Fibroblast of mammary gland (primary cell): ENCODE measurements around the gene TXNL4B.

ENCODE experiments used
- DNase-seq: peaks from one replicate; pipeline ENCODE4 v3.0.0-alpha.2; 2010; ENCODE audit warnings: low read depth
- H3K4me3 ChIP-seq: 2 replicates; pipeline ENCODE4 v1.5.1; 2011; ENCODE audit warnings: low read depth, mild to moderate bottlenecking, low read length, moderate library complexity; ENCODE audit not compliant: control insufficient read depth
- TF ChIP-seq, protein P1 (sequence below): conservative IDR thresholded peaks from 2 replicates; pipeline ENCODE4 v1.5.1; 2011; ENCODE audit warnings: low read depth, low read length, inconsistent platforms; ENCODE audit not compliant: control insufficient read depth, insufficient read depth

Gene TXNL4B

DNA sequence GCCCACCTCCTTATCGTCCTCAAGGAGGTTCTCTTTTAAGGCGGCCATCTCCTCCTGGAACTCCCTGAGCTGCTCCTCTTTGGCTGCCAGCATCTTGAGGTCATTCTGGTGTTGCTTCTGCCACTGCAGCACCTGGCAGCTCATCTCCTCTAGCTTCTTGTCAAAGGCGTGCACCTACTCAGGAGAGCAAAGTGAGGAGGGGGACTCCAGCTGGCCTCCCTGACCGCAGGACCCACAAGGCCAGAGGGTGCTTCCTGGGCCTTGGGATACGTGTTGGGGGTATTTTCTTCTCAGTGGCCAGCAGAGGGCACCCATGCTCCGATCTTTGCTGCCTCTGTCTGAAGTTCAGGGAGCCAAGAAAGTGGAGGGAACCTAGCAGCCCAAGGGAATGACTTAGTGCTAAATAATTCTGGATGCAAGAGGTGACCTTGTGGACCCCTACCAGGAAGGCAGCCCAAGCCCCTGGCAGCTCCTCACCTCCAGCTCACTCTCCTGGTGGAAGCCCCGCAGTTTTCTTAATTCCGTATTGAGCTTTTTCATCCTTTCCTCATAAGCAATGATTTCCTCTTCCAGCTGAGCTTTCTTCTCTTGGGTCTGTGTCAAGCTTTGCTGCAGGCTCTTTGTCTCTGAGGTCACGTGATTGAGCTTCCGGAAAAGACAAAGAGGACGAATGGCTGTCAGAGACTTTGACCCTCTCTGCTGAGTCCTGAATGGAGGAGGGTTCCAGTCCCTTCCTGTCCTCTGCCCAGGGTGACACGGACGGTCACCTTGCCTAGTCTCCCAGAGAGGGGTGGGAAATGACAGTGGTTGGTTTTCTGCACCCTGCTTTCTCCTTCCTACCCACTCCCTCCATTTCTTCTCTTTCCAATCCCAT is 31.6 kb upstream of the TXNL4B start:
- peak; percentile 79 for DNase-seq
- TF ChIP-seq, protein P1, sequence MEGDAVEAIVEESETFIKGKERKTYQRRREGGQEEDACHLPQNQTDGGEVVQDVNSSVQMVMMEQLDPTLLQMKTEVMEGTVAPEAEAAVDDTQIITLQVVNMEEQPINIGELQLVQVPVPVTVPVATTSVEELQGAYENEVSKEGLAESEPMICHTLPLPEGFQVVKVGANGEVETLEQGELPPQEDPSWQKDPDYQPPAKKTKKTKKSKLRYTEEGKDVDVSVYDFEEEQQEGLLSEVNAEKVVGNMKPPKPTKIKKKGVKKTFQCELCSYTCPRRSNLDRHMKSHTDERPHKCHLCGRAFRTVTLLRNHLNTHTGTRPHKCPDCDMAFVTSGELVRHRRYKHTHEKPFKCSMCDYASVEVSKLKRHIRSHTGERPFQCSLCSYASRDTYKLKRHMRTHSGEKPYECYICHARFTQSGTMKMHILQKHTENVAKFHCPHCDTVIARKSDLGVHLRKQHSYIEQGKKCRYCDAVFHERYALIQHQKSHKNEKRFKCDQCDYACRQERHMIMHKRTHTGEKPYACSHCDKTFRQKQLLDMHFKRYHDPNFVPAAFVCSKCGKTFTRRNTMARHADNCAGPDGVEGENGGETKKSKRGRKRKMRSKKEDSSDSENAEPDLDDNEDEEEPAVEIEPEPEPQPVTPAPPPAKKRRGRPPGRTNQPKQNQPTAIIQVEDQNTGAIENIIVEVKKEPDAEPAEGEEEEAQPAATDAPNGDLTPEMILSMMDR = peak; percentile 77
- no peak overlapping the region for H3K4me3 ChIP-seq

GRCh38 chr16:72124148-72124547 is 30.7 kb upstream of the TXNL4B start:
- DNase-seq = no peak
- TF ChIP-seq, protein P1 = no peak
- no peak overlapping the region for H3K4me3 ChIP-seq

- no peak for DNase-seq
- TF ChIP-seq, protein P1 = no peak
- H3K4me3 ChIP-seq = no peak overlapping the region
These were observed 30.0 kb upstream of the TXNL4B start for GRCh38 chr16:72123426-72123825.

- TF ChIP-seq, protein P1 = no peak
- DNase-seq = no peak
- no peak overlapping the region for H3K4me3 ChIP-seq
These were observed 29.5 kb upstream of the TXNL4B start for GRCh38 chr16:72122916-72123315.

DNA sequence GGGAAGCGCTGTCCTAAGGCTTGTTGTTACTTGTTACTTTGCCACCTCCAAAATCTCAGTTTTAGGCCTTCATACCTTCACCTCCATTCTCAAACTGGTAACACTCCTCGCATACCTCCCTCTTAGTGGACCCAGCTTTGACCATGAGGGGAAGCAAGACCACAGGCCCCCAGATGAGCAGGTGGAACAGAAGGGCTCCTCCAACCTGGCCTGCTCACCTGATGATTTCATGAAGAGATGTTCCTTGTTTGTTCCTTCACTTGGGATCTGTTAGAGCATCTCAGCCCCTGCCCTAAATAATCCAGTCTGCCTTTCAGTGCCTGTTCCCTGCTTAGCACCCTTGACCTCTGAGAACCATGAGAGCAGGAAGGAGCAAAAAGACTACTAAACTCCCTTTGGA is 28.9 kb upstream of the TXNL4B start:
- TF ChIP-seq, protein P1 = no peak
- H3K4me3 ChIP-seq = no peak overlapping the region
- DNase-seq = no peak

- DNase-seq = no peak
- TF ChIP-seq, protein P1 = no peak
- no peak overlapping the region for H3K4me3 ChIP-seq
These were observed 26.6 kb upstream of the TXNL4B start for GRCh38 chr16:72120026-72120425.
